ENCODE data around the gene RABGAP1L.
"Not testable (repeated sequence)": the region's sequence is repeated elsewhere in the genome, so short reads cannot be mapped to it uniquely, and the experiment has no call there.

Gene RABGAP1L

GRCh38 chr1:174397261-174397660, 237.9 kb downstream of the RABGAP1L start:
- no peak for DNase-seq

- no peak for DNase-seq
Observed at GRCh38 chr1:174398246-174398645, 238.9 kb downstream of the RABGAP1L start.

- DNase-seq, result no peak
Observed at GRCh38 chr1:174399211-174399610, 239.9 kb downstream of the RABGAP1L start.

- no peak for DNase-seq
Observed at GRCh38 chr1:174401075-174401474, 241.8 kb downstream of the RABGAP1L start.

- DNase-seq, result no peak
Observed at GRCh38 chr1:174405219-174405618, 245.9 kb downstream of the RABGAP1L start.

- DNase-seq, result no peak
Observed at GRCh38 chr1:174406421-174406820, 247.1 kb downstream of the RABGAP1L start.

- no peak for DNase-seq
Observed at GRCh38 chr1:174407665-174408064, 248.3 kb downstream of the RABGAP1L start.

GRCh38 chr1:174408146-174408545, 248.8 kb downstream of the RABGAP1L start:
- DNase-seq, result no peak

- DNase-seq, result not testable (repeated sequence)
Observed at GRCh38 chr1:174409801-174410200, 250.5 kb downstream of the RABGAP1L start.

- DNase-seq, result no peak
Observed at GRCh38 chr1:174413632-174414031, 254.3 kb downstream of the RABGAP1L start.

- DNase-seq, result no peak
Observed at GRCh38 chr1:174414203-174414602, 254.9 kb downstream of the RABGAP1L start.

- DNase-seq, result no peak
Observed at GRCh38 chr1:174415506-174415905, 256.2 kb downstream of the RABGAP1L start.

GRCh38 chr1:174417921-174418320, 258.6 kb downstream of the RABGAP1L start:
- DNase-seq, result no peak

GRCh38 chr1:174425121-174425520, 265.8 kb downstream of the RABGAP1L start:
- no peak for DNase-seq

GRCh38 chr1:174426153-174426552, 266.8 kb downstream of the RABGAP1L start:
- no peak for DNase-seq

- DNase-seq, result no peak
Observed at GRCh38 chr1:174428033-174428432, 268.7 kb downstream of the RABGAP1L start.

GRCh38 chr1:174428739-174429138, 269.4 kb downstream of the RABGAP1L start:
- DNase-seq, result no peak

- DNase-seq, result no peak
Observed at GRCh38 chr1:174433451-174433850, 274.1 kb downstream of the RABGAP1L start.

GRCh38 chr1:174445351-174445750, 286.0 kb downstream of the RABGAP1L start:
- DNase-seq, result no peak

GRCh38 chr1:174445817-174446216, 286.5 kb downstream of the RABGAP1L start:
- no peak for DNase-seq

- no peak for DNase-seq
Observed at GRCh38 chr1:174447866-174448530, 288.7 kb downstream of the RABGAP1L start, which contains the start of gene GPR52. GPR52 (plus strand) TSS chr1:174447964; CDS start chr1:174448112, 148 bp downstream.

GRCh38 chr1:174448531-174448883, 289.2 kb downstream of the RABGAP1L start:
- DNase-seq, result no peak

GRCh38 chr1:174448974-174449373, 289.7 kb downstream of the RABGAP1L start:
- no peak for DNase-seq

- no peak for DNase-seq
Observed at GRCh38 chr1:174451408-174451807, 292.1 kb downstream of the RABGAP1L start.

- no peak for DNase-seq
Observed at GRCh38 chr1:174465855-174466254, 306.5 kb downstream of the RABGAP1L start.
